ENCODE results near the gene DDX24. TPM values are rescaled to one million over a fixed set of nuclear protein-coding genes. Genes with fewer than 3 reads are reported as not detected.

Gene DDX24
- total RNA-seq, 2 donors from 2014 or later = 478 to 531 TPM

GRCh38 chr14:94058128-94058673 lies 22.8 kb downstream of the DDX24 start:
- ATAC-seq = no peak
- peak overlapping the region; percentile 87 for H3K27ac Mint-ChIP-seq
- H3K36me3 Mint-ChIP-seq (ENCODE audit: low read depth) = peaks cover 15% of the 10 kb centered on the region
- peak overlapping the region; percentile 64 for H3K4me3 Mint-ChIP-seq
- no peaks in the 10 kb centered on the region for H3K9me3 ChIP-seq (ENCODE audit: control insufficient read depth, low read length, poor library complexity, severe bottlenecking)
- H3K27me3 Mint-ChIP-seq = no peaks in the 10 kb centered on the region
- DNase-seq = no peak
- H3K4me1 Mint-ChIP-seq = peaks cover 54% of the 10 kb centered on the region

GRCh38 chr14:94056579-94057308 lies 24.3 kb downstream of the DDX24 start:
- peaks cover 13% of the 10 kb centered on the region for H3K36me3 Mint-ChIP-seq (ENCODE audit: low read depth)
- peak overlapping the region; percentile 49 for H3K4me3 Mint-ChIP-seq

GRCh38 chr14:94054936-94055335 lies 26.1 kb downstream of the DDX24 start:
- H3K36me3 Mint-ChIP-seq (ENCODE audit: low read depth) = peaks cover 16% of the 10 kb centered on the region
- no peaks in the 10 kb centered on the region for H3K9me3 ChIP-seq (ENCODE audit: control insufficient read depth, low read length, poor library complexity, severe bottlenecking)
- DNase-seq = no peak

More at GRCh38 chr14:94056579-94057308, 24.3 kb downstream of the DDX24 start:
- H3K27ac Mint-ChIP-seq = peak overlapping the region; percentile 87
- H3K4me1 Mint-ChIP-seq = peaks cover 48% of the 10 kb centered on the region
- no peaks in the 10 kb centered on the region for H3K27me3 Mint-ChIP-seq
- peak; percentile 36 for ATAC-seq
- no peak for DNase-seq
- no peaks in the 10 kb centered on the region for H3K9me3 ChIP-seq (ENCODE audit: control insufficient read depth, low read length, poor library complexity, severe bottlenecking)

GRCh38 chr14:94054401-94054800 lies 26.6 kb downstream of the DDX24 start:
- Mint-ChIP-seq H3K27ac (peak overlapping the region; percentile 67), H3K36me3 (ENCODE audit: low read depth) (peaks cover 16% of the 10 kb centered on the region), H3K4me1 (peaks cover 37% of the 10 kb centered on the region), H3K4me3 (peak overlapping the region; percentile 78), H3K27me3 (no peaks in the 10 kb centered on the region)
- ATAC-seq (no peak), DNase-seq (no peak)
- no peaks in the 10 kb centered on the region for H3K9me3 ChIP-seq (ENCODE audit: control insufficient read depth, low read length, poor library complexity, severe bottlenecking)

More at GRCh38 chr14:94054936-94055335, 26.1 kb downstream of the DDX24 start:
- ATAC-seq = no peak
- H3K4me1 Mint-ChIP-seq = peaks cover 37% of the 10 kb centered on the region
- no peaks in the 10 kb centered on the region for H3K27me3 Mint-ChIP-seq
- H3K4me3 Mint-ChIP-seq = no peak overlapping the region
- peak overlapping the region; percentile 87 for H3K27ac Mint-ChIP-seq

- peaks cover 27% of the 10 kb centered on the region for H3K4me1 Mint-ChIP-seq
- H3K27ac Mint-ChIP-seq = peak overlapping the region; percentile 88
- ATAC-seq (no peak), DNase-seq (no peak)
- peaks cover 11% of the 10 kb centered on the region for H3K36me3 Mint-ChIP-seq (ENCODE audit: low read depth)
- H3K9me3 ChIP-seq (ENCODE audit: control insufficient read depth, low read length, poor library complexity, severe bottlenecking) = no peaks in the 10 kb centered on the region
- H3K4me3 Mint-ChIP-seq = no peak overlapping the region
- no peaks in the 10 kb centered on the region for H3K27me3 Mint-ChIP-seq
Observed at GRCh38 chr14:94052662-94053061, 28.3 kb downstream of the DDX24 start.

- Mint-ChIP-seq H3K27ac (peak overlapping the region; percentile 88), H3K4me1 (peaks cover 22% of the 10 kb centered on the region), H3K4me3 (no peak overlapping the region), H3K27me3 (no peaks in the 10 kb centered on the region), H3K36me3 (ENCODE audit: low read depth) (peaks cover 11% of the 10 kb centered on the region)
- ATAC-seq (no peak), DNase-seq (no peak)
- H3K9me3 ChIP-seq (ENCODE audit: control insufficient read depth, low read length, poor library complexity, severe bottlenecking) = no peaks in the 10 kb centered on the region
Observed at GRCh38 chr14:94052199-94052598, 28.8 kb downstream of the DDX24 start.

GRCh38 chr14:94051779-94052178 lies 29.2 kb downstream of the DDX24 start:
- H3K27ac Mint-ChIP-seq = peak overlapping the region; percentile 88
- peak overlapping the region; percentile 68 for H3K4me3 Mint-ChIP-seq
- DNase-seq (no peak), ATAC-seq (no peak)
- no peaks in the 10 kb centered on the region for H3K9me3 ChIP-seq (ENCODE audit: control insufficient read depth, low read length, poor library complexity, severe bottlenecking)
- H3K36me3 Mint-ChIP-seq (ENCODE audit: low read depth) = peaks cover 11% of the 10 kb centered on the region
- H3K4me1 Mint-ChIP-seq = peaks cover 18% of the 10 kb centered on the region
- no peaks in the 10 kb centered on the region for H3K27me3 Mint-ChIP-seq

GRCh38 chr14:94051115-94051514 lies 29.9 kb downstream of the DDX24 start:
- ATAC-seq (no peak), DNase-seq (no peak)
- peak overlapping the region; percentile 68 for H3K4me3 Mint-ChIP-seq
- H3K4me1 Mint-ChIP-seq = peaks cover 16% of the 10 kb centered on the region
- no peaks in the 10 kb centered on the region for H3K9me3 ChIP-seq (ENCODE audit: control insufficient read depth, low read length, poor library complexity, severe bottlenecking)
- peak overlapping the region; percentile 88 for H3K27ac Mint-ChIP-seq
- peaks cover 11% of the 10 kb centered on the region for H3K36me3 Mint-ChIP-seq (ENCODE audit: low read depth)
- no peaks in the 10 kb centered on the region for H3K27me3 Mint-ChIP-seq

- Mint-ChIP-seq H3K4me3 (peak overlapping the region; percentile 49), H3K27ac (peak overlapping the region; percentile 88), H3K27me3 (no peaks in the 10 kb centered on the region), H3K36me3 (ENCODE audit: low read depth) (peaks cover 7% of the 10 kb centered on the region), H3K4me1 (peaks cover 15% of the 10 kb centered on the region)
- ATAC-seq (no peak), DNase-seq (no peak)
- no peaks in the 10 kb centered on the region for H3K9me3 ChIP-seq (ENCODE audit: control insufficient read depth, low read length, poor library complexity, severe bottlenecking)
Observed at GRCh38 chr14:94050231-94050880, 30.6 kb downstream of the DDX24 start.

GRCh38 chr14:94049625-94050023 lies 31.4 kb downstream of the DDX24 start:
- Mint-ChIP-seq H3K4me3 (no peak overlapping the region), H3K36me3 (ENCODE audit: low read depth) (peaks cover 8% of the 10 kb centered on the region), H3K4me1 (peaks cover 12% of the 10 kb centered on the region), H3K27me3 (no peaks in the 10 kb centered on the region), H3K27ac (peak overlapping the region; percentile 88)
- ATAC-seq = no peak
- no peaks in the 10 kb centered on the region for H3K9me3 ChIP-seq (ENCODE audit: control insufficient read depth, low read length, poor library complexity, severe bottlenecking)
- no peak for DNase-seq

- no peak for ATAC-seq
- Mint-ChIP-seq H3K27ac (peak overlapping the region; percentile 60), H3K36me3 (ENCODE audit: low read depth) (peaks cover 6% of the 10 kb centered on the region)
Observed at GRCh38 chr14:94048691-94049624, 32.0 kb downstream of the DDX24 start.

GRCh38 chr14:94047581-94047980 lies 33.4 kb downstream of the DDX24 start:
- ATAC-seq (no peak), DNase-seq (no peak)
- peak overlapping the region; percentile 60 for H3K27ac Mint-ChIP-seq
- H3K36me3 Mint-ChIP-seq (ENCODE audit: low read depth) = peaks cover 6% of the 10 kb centered on the region
- H3K9me3 ChIP-seq (ENCODE audit: control insufficient read depth, low read length, poor library complexity, severe bottlenecking) = no peaks in the 10 kb centered on the region
- peak overlapping the region; percentile 19 for H3K4me3 Mint-ChIP-seq
- H3K4me1 Mint-ChIP-seq = peaks cover 11% of the 10 kb centered on the region
- H3K27me3 Mint-ChIP-seq = no peaks in the 10 kb centered on the region

More at GRCh38 chr14:94048691-94049624, 32.0 kb downstream of the DDX24 start:
- H3K27me3 Mint-ChIP-seq = no peaks in the 10 kb centered on the region
- no peak for DNase-seq
- H3K9me3 ChIP-seq (ENCODE audit: control insufficient read depth, low read length, poor library complexity, severe bottlenecking) = no peaks in the 10 kb centered on the region
- no peak overlapping the region for H3K4me3 Mint-ChIP-seq
- H3K4me1 Mint-ChIP-seq = peaks cover 8% of the 10 kb centered on the region
